ENCODE results near the gene CCNY. TPM values are rescaled to one million over a fixed set of nuclear protein-coding genes. Genes with fewer than 3 reads are reported as not detected.

The CCNY gene
- 30.5 and 36.4 TPM in 2 replicates for total RNA-seq (2014; rRNA removed; shearing (Covaris generic))

DNA sequence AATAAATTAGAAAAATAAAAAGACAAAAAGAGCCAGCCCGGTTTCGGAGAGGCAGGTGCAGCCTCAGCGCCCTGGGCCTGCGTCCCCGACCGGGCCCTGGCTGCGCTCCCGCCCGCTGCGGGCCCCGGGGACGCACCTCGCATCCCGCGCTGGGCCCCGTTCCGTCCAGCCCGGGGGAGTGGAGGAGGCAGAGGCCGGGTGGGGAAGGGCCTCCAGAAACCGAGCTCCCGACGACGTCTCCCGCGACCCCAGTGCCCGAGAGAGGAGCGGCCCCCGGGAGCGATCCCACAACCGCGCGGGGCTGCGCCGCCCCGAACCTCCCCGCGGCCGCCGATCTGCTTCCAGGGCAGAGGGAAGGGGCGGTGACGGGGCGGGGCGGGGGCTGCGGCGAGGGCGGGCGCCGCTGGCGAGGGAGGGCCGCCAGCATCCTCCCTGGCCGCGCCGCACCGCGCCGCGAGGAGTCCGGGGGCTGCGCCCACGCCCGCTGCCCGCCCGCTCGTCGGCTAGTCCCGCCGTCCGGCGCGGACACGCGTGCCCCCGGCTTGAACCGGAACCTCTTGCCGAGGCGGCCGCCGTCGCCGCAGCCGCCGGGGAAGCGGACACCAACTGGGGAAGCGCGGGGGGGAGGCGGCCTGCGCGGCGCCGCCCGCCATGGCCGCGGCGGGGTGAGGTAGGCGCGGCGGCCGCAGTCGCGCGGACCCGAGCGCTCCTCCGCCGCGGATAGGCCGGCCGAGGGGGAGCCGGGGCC, at the start of gene CCNY:
TSS of gene CCNY (plus strand) at position 426 of the 748 bp plus-strand sequence. CDS start 545 bp downstream, outside the sequence.

GRCh38 chr10:35605191-35605590, 268.9 kb downstream of the CCNY start, which contains the start of gene GJD4:
GJD4 (plus strand) TSS chr10:35605341; CDS start chr10:35605568, 227 bp downstream.

Other genes starting within 250 kb of the CCNY start
- 16.8 and 23.9 TPM in 2 replicates for gene CUL2, start 246.2 kb upstream of the CCNY start, total RNA-seq (2014; rRNA removed; shearing (Covaris generic))
- gene CREM, start 209.7 kb upstream of the CCNY start, total RNA-seq (2014; rRNA removed; shearing (Covaris generic)): 51.6 and 57.3 TPM in 2 replicates